DMS114 treated with DMSO at 0.1 percent for 48 hours (cell line): Measurements from ENCODE around the gene PDSS1.
"Not testable (repeated sequence)": the region's sequence is repeated elsewhere in the genome, so short reads cannot be mapped to it uniquely, and the experiment has no call there.

Experiments used
- DNase-seq: peaks from one replicate; lab custom pipeline; 2025; ENCODE audit not compliant: unreplicated experiment; lab: John Stamatoyannopoulos, UW

Gene PDSS1

DNA sequence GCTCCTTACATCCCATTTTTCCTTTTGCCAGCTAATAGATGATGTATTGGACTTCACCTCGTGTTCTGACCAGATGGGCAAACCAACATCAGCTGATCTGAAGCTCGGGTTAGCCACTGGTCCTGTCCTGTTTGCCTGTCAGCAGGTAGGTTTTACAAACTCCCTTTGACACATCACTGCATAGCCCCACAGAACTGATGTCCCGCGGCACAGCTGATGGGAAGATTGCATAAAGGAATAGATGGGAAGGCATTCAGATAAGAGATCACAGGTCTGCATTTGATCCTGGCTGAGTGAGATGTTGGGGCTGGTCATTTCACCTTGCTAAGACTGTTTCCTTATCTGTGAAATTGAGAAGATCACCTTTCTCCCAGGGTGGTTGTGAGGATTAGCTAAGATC is 37.9 kb downstream of the PDSS1 start:
- DNase-seq, result no peak

DNA sequence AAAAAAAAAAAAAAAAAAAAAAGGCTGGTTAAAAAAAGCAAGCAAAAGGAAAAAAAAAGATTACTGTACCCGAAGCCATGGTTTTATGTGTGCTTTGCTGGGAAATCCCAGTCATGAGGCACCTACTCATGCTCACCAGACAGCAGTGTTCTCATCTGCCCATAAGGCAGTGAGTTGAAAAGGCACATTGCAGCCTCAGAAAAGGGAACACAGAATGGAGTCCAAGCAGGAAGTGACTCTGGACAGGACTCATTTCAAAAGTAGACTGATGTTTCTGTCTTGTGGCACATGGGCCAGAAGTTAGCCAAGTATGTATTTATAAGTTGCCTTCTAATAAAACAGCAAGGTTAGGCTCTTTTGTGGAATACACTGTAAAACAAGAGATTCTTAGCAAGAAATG is 40.2 kb downstream of the PDSS1 start:
- no peak for DNase-seq

DNA sequence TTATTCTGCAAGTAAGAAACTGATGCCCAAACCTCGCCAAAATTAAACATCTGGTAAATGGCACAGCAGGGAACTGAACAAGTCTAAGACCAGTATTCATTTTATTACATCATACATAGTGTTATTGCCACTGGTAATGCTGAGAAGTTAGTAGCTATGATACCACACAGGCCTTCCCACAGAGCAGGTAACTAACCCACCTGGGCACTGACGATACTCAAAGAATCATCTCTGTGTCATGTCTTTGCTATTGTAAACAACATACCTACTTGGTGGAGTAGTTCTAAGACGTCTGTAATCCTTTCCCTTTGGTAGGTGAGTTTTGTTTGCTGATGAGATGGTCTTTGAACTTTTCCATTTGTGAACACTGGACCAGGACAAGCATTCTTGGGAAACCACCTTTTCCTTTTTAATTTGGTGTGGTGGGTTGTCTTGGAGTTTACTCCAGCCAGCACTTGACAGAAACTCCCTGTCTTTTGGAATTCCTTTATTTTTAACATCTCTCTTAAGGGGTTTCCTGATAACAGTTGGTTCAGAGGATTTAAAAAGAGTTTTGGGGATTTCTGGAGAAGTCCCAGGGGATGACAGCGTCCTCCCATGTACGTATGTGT is 40.9 kb downstream of the PDSS1 start:
- DNase-seq, result no peak

DNA sequence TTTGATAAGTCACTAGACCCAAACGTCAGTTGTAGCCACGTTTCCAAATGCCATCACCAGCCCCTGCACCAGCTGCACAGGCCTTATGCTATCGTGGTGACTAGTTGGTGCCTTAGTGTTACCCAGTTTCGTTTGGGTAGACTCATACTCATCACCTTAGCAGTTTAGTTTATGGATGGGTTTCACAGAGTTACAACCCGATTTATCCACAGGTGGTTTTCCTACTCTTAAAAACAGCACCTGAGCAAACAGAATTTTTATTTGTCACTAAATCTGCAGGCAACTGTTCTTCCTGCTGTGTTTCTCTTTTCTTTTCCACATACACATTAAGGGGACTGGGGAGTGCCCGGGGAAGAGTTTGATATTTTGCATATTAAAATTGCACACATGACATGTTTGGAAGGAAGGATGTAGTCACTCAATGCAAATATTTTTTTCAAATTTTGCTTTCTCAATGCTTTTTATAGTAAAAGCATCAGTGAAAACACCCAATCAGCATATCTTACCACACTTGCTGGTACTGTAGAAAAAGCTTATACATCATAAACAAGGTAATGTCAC is 41.6 kb downstream of the PDSS1 start:
- DNase-seq, result no peak

DNA sequence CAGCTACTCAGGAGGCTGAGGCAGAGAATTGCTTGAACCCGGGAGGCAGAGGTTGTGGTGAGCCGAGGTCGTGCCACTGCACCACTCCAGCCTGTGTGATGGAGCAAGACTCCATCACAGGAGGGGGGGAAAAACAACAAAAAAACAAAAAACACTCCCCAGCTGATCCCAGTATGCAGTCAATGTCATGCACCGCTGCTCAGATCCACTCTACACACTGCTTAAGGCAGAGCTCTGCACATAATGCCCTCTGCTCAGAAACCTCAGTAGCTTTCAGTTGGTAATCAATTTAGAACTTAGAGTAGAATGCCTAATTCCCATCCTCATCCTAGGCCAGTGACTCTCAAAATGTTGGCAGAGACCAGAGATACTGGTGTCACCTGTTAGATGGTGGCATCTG is 43.9 kb downstream of the PDSS1 start:
- DNase-seq, result no peak

DNA sequence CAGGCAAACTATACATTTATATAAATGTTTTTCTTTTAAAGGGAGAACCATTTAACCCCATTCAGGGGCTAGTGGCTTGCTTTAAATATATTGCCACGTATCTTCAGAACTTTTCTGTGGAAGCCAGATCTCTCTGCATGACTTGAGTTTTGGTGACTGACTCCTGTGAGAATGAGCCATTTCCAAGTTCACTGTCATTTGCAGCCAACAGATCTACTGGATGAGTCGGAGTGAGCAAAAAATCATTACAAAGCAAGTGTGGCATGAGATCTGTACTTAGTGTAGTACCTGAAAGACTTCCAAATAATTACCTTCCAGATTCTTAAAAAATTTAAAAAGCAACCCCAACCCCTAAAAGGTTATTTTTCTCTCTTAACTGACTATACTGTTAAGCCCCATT is 45.6 kb downstream of the PDSS1 start:
- DNase-seq, result no peak

DNA sequence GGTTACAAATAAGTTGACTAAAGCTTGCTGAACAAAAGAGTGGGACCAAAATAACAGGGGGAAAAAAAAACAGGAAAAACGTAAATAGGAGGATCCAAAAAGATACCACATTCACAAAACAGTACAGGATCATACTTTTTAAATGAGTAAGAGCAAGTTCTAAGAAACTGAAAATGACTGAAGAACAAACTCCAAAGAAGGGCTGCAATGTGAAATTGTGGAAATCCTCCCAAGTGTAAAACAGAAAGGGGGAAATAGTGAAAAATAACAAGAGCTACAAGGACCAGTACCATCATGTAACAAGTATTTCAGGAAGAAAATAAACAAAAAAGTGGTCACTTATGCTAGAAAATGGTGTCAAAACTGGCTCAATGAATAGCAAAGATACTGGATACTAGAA is 46.3 kb downstream of the PDSS1 start:
- DNase-seq, result no peak

DNA sequence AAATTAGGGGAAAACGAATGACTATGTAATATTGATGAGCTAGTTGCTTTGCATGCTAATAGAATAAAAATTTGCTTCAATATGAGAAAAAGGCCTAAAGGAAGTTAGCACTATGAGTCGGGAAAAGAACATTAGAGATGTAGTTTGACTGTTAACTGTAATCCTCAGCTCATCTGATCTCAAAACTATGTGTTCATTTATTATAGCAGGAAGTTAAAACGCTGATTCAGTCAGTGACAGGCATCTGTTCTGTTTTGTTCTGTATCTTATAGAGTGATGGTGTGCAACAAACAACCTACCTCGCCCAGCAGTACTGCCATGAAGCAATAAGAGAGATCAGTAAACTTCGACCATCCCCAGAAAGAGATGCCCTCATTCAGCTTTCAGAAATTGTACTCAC is 48.6 kb downstream of the PDSS1 start:
- no peak for DNase-seq

DNA sequence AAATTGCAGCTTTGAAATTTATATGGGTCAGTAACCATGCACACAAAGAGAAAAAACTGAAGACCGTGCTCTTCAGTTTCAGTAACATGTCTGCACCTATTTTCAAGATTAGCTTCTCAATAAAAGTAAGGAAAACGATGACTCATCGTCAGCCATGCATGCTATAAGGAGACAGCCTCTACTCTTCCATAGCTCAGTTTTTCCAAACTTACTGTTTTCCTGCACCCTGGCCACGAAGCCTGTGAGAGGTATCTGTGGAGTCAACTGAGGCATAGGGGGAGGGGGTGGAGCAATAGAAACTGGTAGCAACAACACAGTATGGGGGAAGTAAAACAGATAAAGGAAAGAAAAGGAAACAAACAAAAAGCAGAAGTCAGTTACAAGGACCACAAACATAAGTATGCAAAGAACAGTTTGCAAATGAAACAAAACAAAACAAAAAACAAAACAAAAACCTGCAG is 58.0 kb downstream of the PDSS1 start:
- no peak for DNase-seq

DNA sequence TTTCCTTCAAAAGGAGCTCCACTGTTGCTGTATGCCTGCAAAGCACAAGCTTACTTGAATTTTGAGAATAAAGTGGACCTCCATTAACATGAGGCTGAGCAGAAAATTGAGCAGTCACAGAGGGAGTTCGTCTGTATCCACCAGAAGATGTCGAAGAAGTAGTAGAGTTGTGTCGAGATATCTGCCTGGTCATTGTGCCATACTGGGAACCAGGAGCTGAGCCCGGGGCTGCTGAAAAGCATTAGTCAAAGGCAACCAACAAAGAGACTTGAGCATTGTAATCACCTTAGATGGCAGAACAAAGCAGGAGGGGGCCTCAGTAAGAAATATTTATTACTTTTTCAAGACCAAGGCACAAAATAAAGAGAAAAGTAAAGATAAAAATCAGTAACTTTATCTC is 61.5 kb downstream of the PDSS1 start:
- DNase-seq, result no peak

DNA sequence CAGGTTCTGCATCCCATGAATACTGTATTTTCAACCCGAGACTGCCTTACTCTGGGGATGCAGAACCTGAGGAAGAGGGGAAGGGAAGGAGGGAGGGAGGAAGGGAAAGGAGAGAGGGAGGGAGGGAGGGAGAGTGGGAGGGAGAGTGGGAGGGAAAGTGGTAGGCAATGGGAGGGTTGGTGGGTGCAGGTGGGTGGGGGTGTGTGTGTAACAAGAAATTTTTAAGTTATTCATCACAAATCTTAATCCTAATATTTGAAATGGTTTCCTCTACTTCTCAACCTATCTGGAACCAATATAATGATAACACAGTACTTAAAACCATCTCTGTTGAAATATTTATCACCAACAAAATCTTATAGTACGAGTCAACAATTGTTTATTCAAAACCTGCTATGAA is 68.0 kb downstream of the PDSS1 start:
- DNase-seq, result no peak

DNA sequence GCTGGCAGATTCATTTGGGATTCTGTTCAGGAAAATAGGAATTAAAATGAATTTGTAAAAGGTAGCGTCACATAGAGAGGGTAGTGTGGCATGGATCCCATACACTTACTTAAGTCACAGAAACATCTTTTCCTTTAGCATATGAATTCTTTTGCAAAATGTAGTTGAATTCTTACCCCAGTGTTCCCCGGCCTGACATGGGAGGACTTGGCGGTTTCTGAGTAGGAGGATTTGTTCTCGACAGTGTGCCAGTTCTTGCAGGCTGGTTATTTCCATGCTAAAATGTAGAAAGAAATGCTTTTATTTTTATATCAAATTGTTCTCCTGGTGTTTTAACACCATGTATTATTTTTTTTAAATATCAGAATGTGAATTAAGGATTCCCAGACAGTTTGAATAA is 72.6 kb downstream of the PDSS1 start:
- DNase-seq, result no peak

DNA sequence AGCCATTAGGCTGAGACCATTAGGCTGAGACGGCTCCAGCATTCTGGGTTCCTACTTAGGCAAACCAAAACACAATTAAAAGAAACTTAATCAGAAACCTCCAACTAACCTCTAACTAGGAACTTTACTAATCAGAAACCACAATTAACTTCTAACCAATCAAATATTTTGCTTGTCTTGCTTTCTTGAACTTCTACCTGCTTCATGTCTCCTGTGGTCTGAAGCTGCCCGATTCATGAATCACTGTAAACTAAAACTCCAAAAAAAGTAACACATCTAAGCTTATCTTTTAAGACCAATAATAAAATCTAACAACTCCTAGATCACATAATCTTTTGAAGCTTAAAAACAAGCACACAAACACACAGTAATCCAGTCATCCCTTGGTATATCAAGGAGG is 76.1 kb downstream of the PDSS1 start:
- DNase-seq, result no peak

DNA sequence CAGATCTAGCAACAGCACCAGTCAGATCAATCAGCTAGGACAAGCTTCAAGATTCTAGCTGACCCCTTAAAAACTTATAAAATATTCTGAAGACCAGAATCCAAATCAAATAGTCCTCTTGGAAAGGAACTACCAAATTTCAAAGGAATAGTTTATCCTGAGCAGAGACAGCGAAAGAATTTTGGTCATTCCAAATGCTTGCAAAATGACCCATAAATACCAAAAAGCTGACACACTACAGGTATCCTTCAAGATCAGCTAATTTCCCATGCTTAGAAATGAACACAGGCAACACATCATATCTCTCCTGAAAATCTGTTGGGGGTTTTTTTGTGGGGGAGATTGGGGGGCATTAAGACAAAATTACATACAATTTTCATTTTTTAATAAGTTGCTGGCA is 78.8 kb downstream of the PDSS1 start:
- no peak for DNase-seq

DNA sequence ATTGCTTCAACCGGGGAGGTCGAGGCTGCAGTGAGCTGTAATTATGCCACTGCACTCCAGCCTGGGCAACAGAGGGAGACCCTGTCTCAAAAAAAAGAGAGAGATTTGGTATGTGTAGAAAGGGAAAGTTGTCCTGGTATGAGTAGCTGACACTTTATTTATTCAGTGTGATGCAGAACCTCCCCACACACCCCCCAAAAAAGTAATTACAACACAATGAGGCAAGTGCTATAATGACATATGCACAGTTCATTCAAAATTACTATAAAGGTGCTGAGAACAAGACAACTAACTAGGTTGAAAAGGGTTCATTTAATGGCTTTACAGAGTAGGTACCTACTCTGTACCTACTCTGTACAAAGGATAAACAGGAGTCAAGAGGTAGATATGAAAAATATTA is 80.2 kb downstream of the PDSS1 start:
- no peak for DNase-seq

DNA sequence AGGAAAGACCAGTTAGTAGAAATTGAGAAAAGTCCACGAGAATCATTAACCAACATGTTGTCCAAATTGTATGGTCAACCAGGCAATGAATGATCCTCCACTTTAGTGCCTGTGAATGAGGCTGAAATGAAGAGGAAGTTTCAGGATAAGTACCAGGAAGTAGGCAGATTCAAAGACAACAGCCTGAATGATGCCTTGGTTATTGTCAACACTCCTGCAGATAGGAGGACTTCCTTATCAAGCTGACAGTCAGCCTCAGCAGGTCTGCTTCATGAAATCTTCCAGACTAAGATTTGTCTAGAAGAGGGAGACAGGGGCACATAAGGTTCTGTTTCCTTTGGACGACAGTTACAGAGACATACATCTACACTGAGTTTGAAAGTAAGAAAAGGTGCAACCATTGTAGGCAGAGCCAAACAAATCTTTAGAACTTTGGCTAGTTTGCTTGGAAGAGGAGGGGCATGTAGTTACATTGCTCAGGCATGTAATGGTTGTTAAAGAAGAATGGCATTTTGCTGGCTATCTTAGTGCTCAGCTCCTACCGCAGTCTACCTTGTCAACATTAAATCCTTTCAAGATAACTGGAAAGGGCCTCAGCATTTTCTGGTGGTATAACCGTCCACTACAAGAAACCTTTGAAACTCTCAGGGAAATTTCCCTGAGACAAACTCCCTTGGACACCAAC is 81.8 kb downstream of the PDSS1 start:
- DNase-seq, result no peak

DNA sequence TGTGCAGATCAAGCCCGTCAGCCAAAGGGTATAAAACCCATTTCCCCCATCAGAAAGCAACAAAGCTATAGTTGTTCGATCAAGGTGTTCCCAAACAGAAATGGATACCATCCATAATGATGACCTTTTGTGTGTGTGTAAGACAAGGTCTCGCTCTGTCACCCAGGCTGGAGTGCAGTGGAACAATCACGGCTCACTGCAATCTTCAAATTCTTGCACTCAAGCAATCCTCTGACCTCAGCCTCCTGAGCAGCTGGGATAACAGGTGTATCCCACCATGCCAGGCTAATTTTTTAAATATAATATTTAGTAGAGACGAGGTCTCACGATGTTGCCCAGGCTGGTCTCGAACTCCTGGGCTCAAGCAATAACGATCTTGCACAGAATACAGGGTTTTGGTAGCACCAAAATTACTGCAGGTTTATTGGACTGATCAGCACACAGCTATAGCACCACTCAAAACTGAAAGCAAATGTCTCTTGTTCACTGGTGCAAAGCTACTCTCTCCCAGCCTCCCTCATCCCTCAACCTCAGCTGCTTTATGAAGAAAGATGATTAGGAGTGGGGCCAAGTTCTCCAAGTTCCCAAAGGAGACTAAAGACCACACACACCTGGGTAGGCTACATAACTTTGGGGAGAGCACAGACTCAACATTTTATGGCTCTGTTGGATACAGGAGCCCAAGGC is 82.7 kb downstream of the PDSS1 start:
- no peak for DNase-seq

DNA sequence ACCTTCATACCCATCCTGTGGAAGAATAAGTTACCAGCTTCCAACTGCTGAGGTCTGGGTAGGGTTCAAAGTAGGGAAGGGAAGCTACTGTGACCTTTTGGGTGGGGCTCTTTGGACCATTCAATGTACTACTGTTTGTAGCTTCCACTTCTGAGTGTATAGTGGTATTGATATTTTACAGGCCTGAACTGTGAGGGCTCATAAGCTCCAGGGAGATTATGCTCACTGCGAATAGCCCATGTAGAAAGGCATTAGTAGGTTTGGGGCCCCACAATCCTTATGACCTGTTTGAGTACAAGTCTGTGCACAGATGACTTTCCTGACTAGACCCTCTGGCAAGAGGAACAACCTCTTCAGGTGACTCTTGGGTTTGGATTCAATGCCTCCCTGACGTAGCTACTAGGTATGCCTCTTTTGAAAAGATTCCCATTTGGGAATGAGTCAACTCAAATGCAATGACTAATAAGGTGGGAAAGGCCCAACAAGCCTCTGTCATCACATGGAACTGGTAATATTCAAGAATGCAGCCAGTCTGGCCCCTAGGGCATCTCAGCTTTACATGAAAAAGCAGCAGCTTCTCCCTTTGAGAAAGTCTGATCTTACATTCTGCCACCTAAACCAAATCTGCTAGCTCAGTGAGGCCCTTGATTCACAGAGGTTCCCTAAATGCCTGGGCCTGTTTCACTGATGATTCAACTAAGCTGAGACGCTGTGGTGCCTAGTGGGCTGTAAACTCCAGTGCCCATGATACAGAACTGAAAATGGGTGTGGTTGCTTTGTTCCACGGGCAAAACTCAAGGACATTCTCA is 83.5 kb downstream of the PDSS1 start:
- DNase-seq, result no peak

DNA sequence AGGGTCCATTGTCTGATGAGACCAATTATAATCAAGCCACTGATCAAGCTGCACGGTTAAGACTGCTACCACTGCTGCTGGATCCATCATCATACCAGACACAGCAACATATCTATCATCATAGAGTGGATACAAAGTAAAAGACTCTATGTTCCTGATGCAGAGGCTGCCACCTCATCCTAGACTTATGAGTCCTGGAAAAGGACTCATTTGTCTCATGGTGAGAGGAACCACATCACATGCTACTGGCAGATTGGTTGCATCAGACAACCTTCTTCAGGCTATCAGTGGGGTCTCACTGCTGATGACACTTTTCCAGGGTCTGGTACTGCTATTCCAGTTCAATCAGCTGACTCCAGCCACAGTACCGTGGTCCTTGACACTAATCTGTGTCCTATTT is 84.3 kb downstream of the PDSS1 start:
- no peak for DNase-seq

DNA sequence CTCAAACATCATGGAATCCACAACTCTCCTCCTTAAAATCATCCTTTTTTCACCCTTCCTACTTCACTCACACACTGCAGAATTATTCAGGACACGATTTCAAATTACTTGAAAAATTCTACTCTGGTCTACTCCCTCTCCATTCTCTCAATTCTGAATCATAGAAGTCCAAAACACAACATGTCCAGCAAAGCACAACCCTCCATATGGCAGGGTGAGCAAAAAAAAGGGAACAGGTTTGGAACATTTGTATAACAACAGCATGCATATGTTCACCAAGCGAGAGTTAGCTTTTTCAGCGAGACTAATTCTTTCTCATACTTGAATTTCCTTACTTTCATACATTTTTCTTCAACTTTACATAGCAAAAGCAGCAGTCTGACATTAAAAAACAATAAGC is 89.9 kb downstream of the PDSS1 start:
- no peak for DNase-seq

DNA sequence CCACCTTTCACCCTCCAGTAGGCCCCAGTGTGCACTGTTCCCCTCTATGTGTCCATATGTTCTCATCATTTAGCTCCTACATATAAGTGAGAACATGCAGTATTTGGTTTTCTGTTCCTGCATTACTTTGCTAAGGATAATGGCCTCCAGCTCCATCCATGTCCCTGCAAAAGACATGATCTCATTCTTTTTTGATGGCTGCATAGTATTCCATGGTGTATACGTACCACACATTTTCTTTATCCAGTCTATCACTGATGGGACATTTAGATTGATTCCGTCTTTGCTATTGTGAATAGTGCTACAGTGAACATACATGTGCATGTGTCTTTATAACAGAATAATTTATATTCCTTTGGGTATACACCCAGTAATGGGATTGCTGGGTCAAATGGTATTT is 92.3 kb downstream of the PDSS1 start:
- DNase-seq, result not testable (repeated sequence)
